B cell (primary cell): ENCODE results near the gene DDB1. TPM values are rescaled to one million over a fixed set of nuclear protein-coding genes. Genes with fewer than 3 reads are reported as not detected.

Experiments
- ATAC-seq: fragments of 200-7000 bp; cut with Tn5 transposase; one replicate; pipeline ENCODE4 v1.10.0; 2021; ENCODE audit warnings: low read depth, mild to moderate bottlenecking, moderate number of reproducible peaks, moderate library complexity
- CTCF ChIA-PET: fragments of 350-600 bp; sonication (Branson Sonifier 250); formaldehyde crosslinking; loops from one replicate; lab custom pipeline; 2021; ENCODE audit warnings: antibody characterized with exemption, inconsistent platforms; lab: Charles Lee
- POLR2A ChIA-PET: fragments of 350-600 bp; sonication (Branson Sonifier 250); formaldehyde crosslinking; loops from one replicate; lab custom pipeline; 2021; ENCODE audit warnings: antibody characterized with exemption; lab: Charles Lee
- DNase-seq: peaks from one replicate; pipeline ENCODE4 v3.0.0; 2013
- H2AFZ ChIP-seq: 2 replicates; pipeline ENCODE4 v1.6.1; 2012; ENCODE audit warnings: mild to moderate bottlenecking, low read depth, low read length; ENCODE audit not compliant: insufficient read depth, poor library complexity, severe bottlenecking
- H3K27ac ChIP-seq, 2 donors: 1 replicate in 1 of 2; 2 replicates in 1 of 2; pipeline ENCODE4 v1.5.1; 2012 to 2013; ENCODE audit warnings: low read length in 2 of 2, mild to moderate bottlenecking in 2 of 2, moderate library complexity in 1 of 2
- H3K27me3 ChIP-seq, 4 experiments: fragments of 200-600 bp in 1 of 4; sonication (generic) in 1 of 4; replicated peaks in 1 of 4; 1 replicate in 2 of 4; 2 replicates in 2 of 4; pipeline versions ENCODE4 v1.6.1 to v1.7.0; 2013 to 2016; ENCODE audit warnings: low read length in 3 of 4, mild to moderate bottlenecking in 2 of 4, mixed read lengths in 1 of 4, moderate library complexity in 1 of 4; ENCODE audit not compliant: insufficient read depth in 4 of 4, control insufficient read depth in 3 of 4; ENCODE audit errors: control extremely low read depth in 1 of 4
- H3K36me3 ChIP-seq, 2 experiments: replicated peaks in 1 of 2; 1 replicate in 1 of 2; 2 replicates in 1 of 2; pipeline versions ENCODE4 v1.6.1 to v1.7.1; 2013; ENCODE audit warnings: low read length in 1 of 2; ENCODE audit not compliant: insufficient read depth in 2 of 2, control insufficient read depth in 1 of 2; ENCODE audit errors: control extremely low read depth in 1 of 2, extremely low read depth in 1 of 2
- H3K4me1 ChIP-seq, 2 donors: fragments of 200-600 bp in 1 of 2; sonication (generic) in 1 of 2; 1 replicate in 1 of 2; 2 replicates in 1 of 2; pipeline versions ENCODE4 v1.5.1 to v1.6.1; 2013 to 2017; ENCODE audit warnings: low read length in 2 of 2; ENCODE audit not compliant: control insufficient read depth in 2 of 2, insufficient read depth in 2 of 2
- H3K4me2 ChIP-seq: replicated peaks from 2 replicates; pipeline ENCODE3; 2012; ENCODE audit warnings: mild to moderate bottlenecking, low read depth, low read length; ENCODE audit not compliant: poor library complexity, severe bottlenecking
- H3K4me3 ChIP-seq, 5 experiments: fragments of 200-600 bp in 1 of 5; sonication (generic) in 1 of 5; 1 replicate in 3 of 5; 2 replicates in 2 of 5; pipeline versions ENCODE4 v1.5.1 to v1.7.0; 2011 to 2016; ENCODE audit warnings: low read length in 4 of 5, mild to moderate bottlenecking in 4 of 5, low read depth in 2 of 5, control low read depth in 1 of 5, moderate library complexity in 1 of 5; ENCODE audit not compliant: insufficient read depth in 1 of 5; ENCODE audit errors: control extremely low read depth in 1 of 5, extremely low read depth in 1 of 5
- H3K79me2 ChIP-seq: fragments of 200-600 bp; sonication (generic); one replicate; pipeline ENCODE4 v1.6.0; 2016; ENCODE audit warnings: low read length; ENCODE audit not compliant: control insufficient read depth, insufficient read depth
- H3K9ac ChIP-seq: fragments of 200-600 bp; sonication (generic); 2 replicates; pipeline ENCODE4 v1.6.1; 2017; ENCODE audit warnings: mild to moderate bottlenecking, low read length, moderate library complexity
- H3K9me3 ChIP-seq, 3 donors: one replicate each; pipeline versions ENCODE4 v1.6.1 to v1.7.1; 2013; ENCODE audit warnings: low read length in 2 of 3; ENCODE audit not compliant: control insufficient read depth in 2 of 3, insufficient read depth in 1 of 3; ENCODE audit errors: control extremely low read depth in 1 of 3
- H4K20me1 ChIP-seq: 2 replicates; pipeline ENCODE4 v1.6.0; 2012; ENCODE audit warnings: mild to moderate bottlenecking, low read length; ENCODE audit not compliant: insufficient read depth, control insufficient read depth, poor library complexity, severe bottlenecking
- H3K27ac Mint-ChIP-seq: one replicate; pipeline ENCODE4 v1.8.0; 2021; ENCODE audit warnings: mixed read lengths
- H3K27me3 Mint-ChIP-seq: one replicate; pipeline ENCODE4 v1.8.0; 2021; ENCODE audit warnings: mixed read lengths
- H3K4me1 Mint-ChIP-seq: one replicate; pipeline ENCODE4 v1.8.0; 2021; ENCODE audit warnings: mixed read lengths
- H3K4me3 Mint-ChIP-seq: one replicate; pipeline ENCODE4 v1.8.0; 2021; ENCODE audit warnings: mixed read lengths
- H3K9me3 Mint-ChIP-seq: one replicate; pipeline ENCODE4 v1.8.0; 2022; ENCODE audit warnings: mixed read lengths; ENCODE audit not compliant: insufficient read depth
- CTCF ChIP-seq: fragments of 200-600 bp; IDR thresholded peaks from one replicate; pipeline ENCODE4 v1.8.0; 2022; ENCODE audit warnings: antibody characterized with exemption, mild to moderate bottlenecking
- EZH2 ChIP-seq: IDR thresholded peaks from 2 replicates; pipeline ENCODE4 v1.6.1; 2012; ENCODE audit warnings: borderline replicate concordance, low read depth, mild to moderate bottlenecking, moderate library complexity, low read length; ENCODE audit not compliant: insufficient read depth, poor library complexity, severe bottlenecking
- WGBS: methylation state at CpG from one replicate; pipeline ENCODE4 v1.1.5; 2013; ENCODE audit warnings: missing lambda C conversion rate; ENCODE audit not compliant: insufficient coverage; 5-methylcytosine and 5-hydroxymethylcytosine counted together
- intact Hi-C: fragments of 100-400 bp; cut with micrococcal nuclease; formaldehyde crosslinking; loops from one replicate; pipeline ENCODE4 v1.10.0; 2022
- polyA plus RNA-seq: library from polyadenylated mRNA; depleted of rRNA; stranded (reverse); fragments of >200 nt; gene quantifications from 2 replicates; pipeline ENCODE4 v1.2.3, GENCODE V29; 2012
- total RNA-seq, 2 donors: library from RNA; stranded (reverse); fragments of 120-200 nt in 1 of 2; gene quantifications; 1 replicate in 1 of 2; 2 replicates in 1 of 2; pipeline versions ENCODE4 v1.2.3 to v1.2.4, GENCODE V29; 2013 to 2022

The DDB1 gene
- total and polyA plus RNA-seq, 2 donors (not counting 1 experiment from before 2014, with no cell fraction given): 52.4 to 155 TPM

- Histone ChIP-seq H3K4me1 (peaks cover 14 to 15% of the 10 kb centered on the region in 2 donors), H4K20me1 (peaks cover 49% of the 10 kb centered on the region), H3K9ac (no peak overlapping the region), H3K4me2 (no peak overlapping the region), H3K27me3 (no peaks in the 10 kb centered on the region), H2AFZ (no peak overlapping the region), H3K36me3 (peaks cover 21 to 62% of the 10 kb centered on the region in 2 experiments), H3K4me3 (no peak overlapping the region), H3K27ac (no peak overlapping the region), H3K79me2 (peaks cover 83% of the 10 kb centered on the region), H3K9me3 (no peaks in the 10 kb centered on the region)
- Mint-ChIP-seq H3K4me1 (peaks cover 35% of the 10 kb centered on the region), H3K27ac (no peak overlapping the region), H3K27me3 (no peaks in the 10 kb centered on the region), H3K4me3 (no peak overlapping the region), H3K9me3 (no peaks in the 10 kb centered on the region)
- DNase-seq (no peak), ATAC-seq (no peak)
- CTCF ChIA-PET: interaction anchor here (0.8 to 4.7 kb wide), 6 partner anchors 8 to 108 kb away, joined by 3 to 18 read pairs (median 4); no protein-coding TSS in a partner anchor
- intact Hi-C loops: no loop called here
- POLR2A ChIA-PET: no interaction called here
- TF ChIP-seq CTCF (no peak), EZH2 (no peak)
Measured at GRCh38 chr11:61327669-61328071, 5.2 kb downstream of the DDB1 start.

DNA sequence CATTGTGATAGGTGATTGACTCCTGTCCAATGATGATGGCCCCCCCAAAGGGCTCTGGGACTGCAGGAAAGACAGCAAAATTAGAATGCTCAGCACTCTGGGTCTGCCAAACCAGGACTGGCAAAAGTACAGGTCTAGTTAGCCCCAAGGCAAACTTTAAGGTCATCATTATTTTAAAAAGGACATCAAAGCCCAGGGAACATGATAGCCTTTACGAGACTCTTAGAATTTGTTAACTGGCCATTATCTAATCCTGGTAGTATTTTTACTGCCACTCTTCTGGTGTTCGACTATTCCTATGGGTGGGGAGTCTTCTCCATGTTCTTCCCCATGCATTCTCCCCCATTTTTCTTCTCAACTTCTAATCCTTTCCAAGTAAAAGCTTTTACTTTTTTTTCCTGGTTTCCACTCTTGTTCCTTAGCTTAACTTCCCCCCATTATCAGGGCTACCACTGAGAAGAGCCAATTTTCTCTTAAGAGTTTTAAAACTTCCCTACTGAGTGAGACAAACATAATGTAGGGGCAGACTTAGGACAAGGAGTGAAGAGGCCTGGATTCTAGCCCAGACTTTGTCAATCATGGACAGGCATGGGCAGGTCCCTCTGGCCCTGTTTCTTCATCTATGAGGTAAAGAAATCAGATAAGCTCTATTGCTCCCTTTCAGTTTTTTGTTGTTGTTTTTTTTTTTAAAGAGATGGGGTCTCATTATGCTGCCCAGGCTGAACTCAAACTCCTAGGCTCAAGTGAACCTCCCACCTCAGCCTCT, 7.1 kb downstream of the DDB1 start:
- no peak overlapping the region for H3K9ac ChIP-seq
- Mint-ChIP-seq H3K27ac (no peak overlapping the region), H3K27me3 (no peaks in the 10 kb centered on the region), H3K9me3 (no peaks in the 10 kb centered on the region), H3K4me3 (no peak overlapping the region), H3K4me1 (peaks cover 18% of the 10 kb centered on the region)
- H3K4me3 ChIP-seq: no peak overlapping the region
- no peak overlapping the region for H3K4me2 ChIP-seq
- 100% methylated on average over 1 of the region's 2 CpGs for WGBS
- peaks cover 65% of the 10 kb centered on the region for H3K79me2 ChIP-seq
- ATAC-seq (no peak), DNase-seq (no peak)
- no peak overlapping the region for H3K27ac ChIP-seq
- no peaks in the 10 kb centered on the region for H3K27me3 ChIP-seq
- no peaks in the 10 kb centered on the region for H3K9me3 ChIP-seq
- ChIA-PET CTCF (interaction anchor here (3.2 to 4.7 kb wide), 2 partner anchors 10 to 59 kb away, joined by 15 to 18 read pairs; no protein-coding TSS in a partner anchor), POLR2A (interaction anchor here (0.7 kb wide), 1 partner anchor 46 kb away, joined by 3 read pairs; no protein-coding TSS in a partner anchor)
- no peak overlapping the region for H2AFZ ChIP-seq
- H4K20me1 ChIP-seq: peaks cover 31% of the 10 kb centered on the region
- intact Hi-C loops: no loop called here
- peaks cover 24 to 80% of the 10 kb centered on the region in 2 experiments for H3K36me3 ChIP-seq
- TF ChIP-seq EZH2: no peak
- TF ChIP-seq CTCF: no peak
- no peaks in the 10 kb centered on the region for H3K4me1 ChIP-seq
